Posterior cingulate gyrus (tissue), 11 donors: ENCODE data around the gene BTBD2.

Experiments
- DNase-seq, 10 donors: peaks; one replicate each; pipeline versions ENCODE4 v3.0.0 to v3.0.0-alpha.2; 2020 to 2021; ENCODE audit warnings: mixed read lengths in 3 of 10
- intact Hi-C: fragments of 100-400 bp; cut with DNase I; formaldehyde crosslinking; loops from one replicate; pipeline ENCODE4 v1.15.1; 2023

BTBD2 gene

DNA sequence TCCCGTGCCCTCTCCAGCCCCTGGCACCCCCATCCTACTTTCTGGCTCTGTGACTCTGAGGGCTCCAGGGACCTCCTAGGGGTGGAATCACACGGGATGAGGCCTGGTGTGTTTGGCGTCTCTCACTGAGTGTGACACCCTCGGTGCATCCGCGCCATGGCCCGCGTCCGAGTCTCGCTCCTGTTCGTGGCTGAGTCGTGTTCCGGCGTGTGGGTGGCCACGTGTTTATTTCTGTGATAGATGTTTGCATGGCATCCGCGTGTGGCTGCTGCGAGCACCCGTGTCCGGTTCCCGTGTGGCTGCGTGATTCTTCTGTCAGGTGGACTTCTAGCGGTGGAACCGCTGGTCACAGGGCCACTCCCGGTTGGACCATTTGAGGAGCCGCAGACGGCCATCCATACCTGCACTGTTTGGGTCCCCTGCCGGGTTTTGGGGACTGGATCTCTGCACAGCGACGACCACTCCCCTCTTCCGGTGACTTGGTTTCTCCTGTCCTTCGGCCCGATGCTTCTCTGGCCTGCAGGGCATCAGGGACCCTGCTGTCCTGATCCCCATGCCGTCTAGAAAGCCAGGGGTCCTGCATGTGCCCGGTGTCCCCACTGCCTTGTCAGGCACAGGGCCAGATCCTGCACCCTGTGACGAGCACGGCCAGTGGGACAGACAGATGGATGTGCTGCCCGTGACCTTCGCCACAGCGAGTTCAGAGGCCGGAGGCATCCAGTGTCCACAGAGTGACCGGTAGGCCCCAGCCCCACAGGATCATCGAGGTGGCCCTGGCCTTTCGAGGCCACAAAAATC is 66.0 kb downstream of the BTBD2 start:
- DNase-seq, result peak in 1 of 10 donors; percentile 67
- intact Hi-C loops, result no loop called here

DNA sequence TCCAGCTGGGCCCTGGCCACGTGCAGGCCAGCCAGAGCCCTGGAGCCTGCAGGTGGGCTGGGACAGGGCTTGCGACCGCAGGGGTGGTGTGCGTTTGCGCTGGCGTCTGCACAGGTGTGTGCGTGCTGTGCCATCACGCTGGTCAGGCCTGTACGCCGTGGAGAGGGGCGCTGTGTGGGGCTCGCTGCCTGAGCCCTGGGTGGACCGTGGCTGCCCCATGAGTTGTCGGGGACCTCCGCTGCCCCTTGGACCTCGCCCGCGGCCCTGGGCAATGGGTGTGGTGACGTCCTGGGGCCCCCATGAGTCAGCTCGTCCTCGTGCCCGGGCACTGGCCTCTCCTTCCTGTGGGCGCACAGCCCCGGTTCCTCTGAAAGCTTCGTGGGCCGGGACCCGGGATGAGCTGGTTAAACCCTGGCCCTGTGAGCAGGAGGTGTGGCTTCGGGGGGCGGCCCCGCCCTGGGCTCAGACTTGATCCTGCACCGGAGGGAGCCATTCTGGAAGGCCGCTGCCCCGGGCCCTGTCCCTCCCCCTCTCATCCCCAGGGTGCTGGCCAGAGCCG is 67.8 kb downstream of the BTBD2 start:
- peak in 1 of 10 donors; percentile 78 for DNase-seq
- intact Hi-C loops, result no loop called here

DNA sequence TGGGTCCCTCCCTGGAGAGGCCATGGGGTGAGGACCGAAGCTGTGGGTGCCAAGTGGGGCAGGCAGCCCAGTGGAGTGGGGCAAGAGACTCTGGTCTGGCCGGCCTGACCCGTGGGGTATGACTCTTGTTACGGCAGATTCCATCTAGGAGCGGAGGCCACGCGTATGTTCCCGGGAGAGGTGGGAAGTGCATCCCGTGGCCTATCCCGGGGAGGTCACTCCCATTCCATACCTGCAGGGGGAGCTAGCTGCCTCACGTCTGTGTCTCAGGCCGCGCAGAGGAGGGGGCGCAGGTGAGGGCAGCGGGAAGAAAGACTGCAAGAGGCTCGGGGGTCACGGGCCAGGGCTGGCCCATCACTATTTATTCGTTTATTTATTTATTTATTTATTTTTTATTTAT is 69.6 kb downstream of the BTBD2 start:
- intact Hi-C loops, result no loop called here

GRCh38 chr19:1944916-1945561 is 70.5 kb downstream of the BTBD2 start:
- intact Hi-C loops, result no loop called here
- DNase-seq, result peak in 1 of 10 donors; percentile 62

More for the DNA sequence above, 69.6 kb downstream of the BTBD2 start:
- peak in 4 of 10 donors; percentile 40 to 92 (median 70) for DNase-seq

- peak in 2 of 10 donors; percentile 80 to 84 for DNase-seq
- intact Hi-C loops, result no loop called here
Measured at GRCh38 chr19:1944088-1944915, 71.2 kb downstream of the BTBD2 start.

DNA sequence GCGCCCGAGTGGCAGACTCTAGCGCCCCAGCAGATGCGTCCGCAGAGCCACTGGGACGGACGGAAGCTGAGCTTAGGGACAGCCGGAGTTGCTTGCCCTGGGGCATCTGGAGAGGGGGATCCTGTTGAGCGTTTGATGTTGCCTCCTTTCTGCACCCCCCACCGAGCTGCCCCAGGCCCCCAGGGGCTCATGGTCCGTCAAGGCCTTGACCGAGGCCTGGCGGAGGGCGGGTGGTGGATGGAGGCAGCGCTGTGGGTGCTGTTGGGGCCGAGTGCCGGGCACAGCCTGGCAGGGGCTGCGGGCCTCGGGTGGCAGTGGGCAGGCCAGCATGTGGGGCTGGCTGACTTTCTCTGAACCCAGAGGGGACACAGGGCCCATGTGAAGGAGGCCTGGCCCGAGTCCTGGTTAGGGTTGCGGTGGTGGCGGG is 71.8 kb downstream of the BTBD2 start:
- intact Hi-C loops, result no loop called here
- no peak for DNase-seq

- DNase-seq, result peak in 1 of 10 donors; percentile 67
- intact Hi-C loops, result no loop called here
Measured at GRCh38 chr19:1942934-1943555, 72.5 kb downstream of the BTBD2 start.

DNA sequence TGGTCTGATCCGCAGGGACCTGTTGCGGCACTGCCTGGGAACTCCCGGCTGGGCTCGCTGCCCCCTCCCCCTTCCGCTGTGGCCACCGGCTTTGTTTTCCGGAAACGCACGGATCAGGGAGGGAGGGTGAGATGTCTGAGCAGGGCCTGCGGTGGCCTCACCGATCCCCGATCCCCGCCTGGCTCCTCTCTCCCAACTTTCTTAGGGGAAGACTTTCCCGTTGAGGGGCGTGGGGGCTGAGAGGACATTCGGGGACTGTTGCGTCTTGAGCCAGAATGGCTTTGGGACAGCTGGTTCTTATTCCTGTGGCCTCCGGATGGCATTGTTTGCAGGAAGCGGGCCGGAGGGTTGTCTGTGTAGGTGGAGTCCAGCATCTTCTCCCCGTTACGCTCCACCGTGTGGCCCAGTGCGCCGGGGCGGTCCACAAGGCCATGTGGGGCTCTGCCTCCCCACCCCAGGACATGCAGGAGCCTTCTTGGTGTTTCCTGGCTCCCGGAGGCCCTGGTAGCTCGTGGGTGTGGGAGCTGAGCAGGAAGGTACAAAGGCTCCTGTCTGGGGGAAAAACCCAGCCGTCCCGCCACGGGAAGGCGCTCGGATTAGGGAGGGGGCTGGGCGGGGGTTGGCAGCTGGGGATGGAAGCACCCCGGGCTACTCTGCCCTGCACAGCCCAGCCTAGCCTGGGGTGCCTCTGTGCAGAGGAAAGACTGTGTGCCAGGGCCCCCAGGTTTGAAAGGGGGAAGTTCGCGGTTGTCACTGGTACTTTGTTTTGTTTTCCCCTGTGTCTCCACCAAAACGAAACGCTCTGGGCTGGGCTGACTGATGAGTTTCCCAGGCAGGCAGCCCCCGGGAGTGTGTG is 73.2 kb downstream of the BTBD2 start:
- peak in 5 of 10 donors; percentile 39 to 88 (median 81) for DNase-seq
- intact Hi-C loops, result no loop called here

- intact Hi-C loops, result no loop called here
- peak in 2 of 10 donors; percentile 72 to 84 for DNase-seq
Measured at GRCh38 chr19:1941146-1942077, 74.1 kb downstream of the BTBD2 start, which contains the start of gene CSNK1G2. TSS of gene CSNK1G2 (plus strand) at chr19:1941172. CDS start at chr19:1969773, 28,601 bp downstream.

DNA sequence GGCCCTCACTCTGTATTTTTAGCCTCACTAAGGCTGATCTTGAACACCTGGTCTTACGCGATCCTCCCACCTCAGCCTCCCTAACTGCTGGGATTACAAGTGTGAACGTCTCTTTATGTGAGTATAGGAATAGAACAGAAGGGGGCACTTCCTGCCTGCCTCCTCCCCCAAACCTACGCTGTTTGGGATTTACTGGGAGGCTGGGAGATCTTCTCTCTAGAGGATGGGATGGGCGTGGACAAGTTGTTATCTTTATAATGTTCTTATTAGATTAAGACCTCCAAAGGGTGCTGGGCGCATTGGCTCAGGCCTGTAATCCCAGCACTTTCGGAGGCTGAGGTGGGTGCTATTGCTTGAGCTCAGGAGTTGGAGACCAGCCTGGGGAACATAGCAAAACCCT is 77.4 kb downstream of the BTBD2 start:
- DNase-seq, result no peak
- intact Hi-C loops, result no loop called here

DNA sequence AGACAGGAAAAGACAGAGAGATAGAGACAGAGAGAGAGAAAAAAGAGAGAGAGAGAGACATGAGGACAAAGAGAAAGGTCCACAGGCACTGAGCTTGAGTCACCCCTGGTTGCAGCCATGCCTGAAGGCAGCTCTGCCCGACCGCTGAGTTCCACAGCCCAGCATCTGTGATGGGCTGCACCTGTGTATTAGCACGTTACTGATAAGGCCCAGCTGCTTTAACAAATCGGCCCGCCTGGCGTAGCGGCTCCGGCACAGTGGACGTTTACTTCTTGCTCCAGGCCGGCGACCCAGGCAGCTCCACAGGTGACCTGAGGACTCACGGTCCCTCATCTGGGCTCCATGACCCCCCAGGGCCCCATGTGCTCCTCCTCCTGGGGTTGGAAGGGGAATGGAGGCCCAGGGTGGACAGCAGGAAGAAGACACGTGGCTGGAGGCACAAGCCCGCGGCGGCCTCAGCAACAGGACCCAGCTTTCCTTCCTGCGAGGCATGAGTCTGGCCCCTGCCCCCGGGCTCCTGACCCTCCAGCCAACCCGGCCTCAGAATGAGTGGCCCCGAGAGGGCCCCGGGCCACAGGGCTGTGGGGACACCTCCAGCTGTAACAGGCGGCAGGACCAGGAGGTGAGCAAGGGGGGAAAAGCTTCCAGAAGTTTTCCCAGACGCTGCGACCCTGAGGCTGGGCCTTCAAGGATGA is 78.5 kb downstream of the BTBD2 start:
- no peak for DNase-seq
- intact Hi-C loops, result no loop called here

- intact Hi-C loops, result no loop called here
- no peak for DNase-seq
Measured at GRCh38 chr19:1936430-1936829, 79.1 kb downstream of the BTBD2 start.

DNA sequence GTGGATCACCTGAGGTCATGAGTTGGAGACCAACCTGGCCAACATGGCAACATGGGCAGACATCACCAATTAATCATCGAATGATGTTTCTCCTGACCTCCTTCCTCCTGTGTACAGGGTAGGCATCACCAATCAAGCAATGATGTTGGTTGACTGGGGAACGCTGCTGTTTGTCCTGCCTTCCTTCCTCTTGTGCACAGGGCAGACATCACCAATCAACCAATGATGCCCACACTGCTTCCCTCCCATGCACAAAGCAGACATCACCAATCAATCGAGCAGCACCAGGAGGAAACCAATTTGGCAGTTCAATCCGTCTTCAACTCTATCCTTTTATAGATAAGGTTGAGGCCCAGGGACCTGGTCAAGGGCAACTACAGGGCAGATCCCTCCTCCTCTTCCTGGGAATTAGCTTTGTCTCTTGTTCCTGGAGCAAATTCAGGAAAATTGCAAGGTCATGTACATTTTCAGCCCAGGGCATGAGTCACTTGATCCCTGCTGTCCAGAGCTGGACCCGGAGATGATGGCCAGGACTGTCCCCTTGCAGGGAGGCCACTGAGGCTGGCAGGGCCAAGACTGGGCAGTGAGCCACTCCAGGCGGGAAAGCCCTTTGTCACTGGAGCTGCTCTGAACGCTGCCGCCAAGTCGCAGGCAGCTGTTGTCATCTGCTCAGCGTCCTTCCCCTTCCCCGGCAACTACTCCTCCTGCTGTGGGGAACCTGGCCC is 79.9 kb downstream of the BTBD2 start:
- peak in 3 of 10 donors; percentile 52 to 92 (median 55) for DNase-seq
- intact Hi-C loops, result no loop called here
